DMS 273 (cell line): ENCODE data around the gene NAALADL2.
"Not testable (repeated sequence)": the region's sequence is repeated elsewhere in the genome, so short reads cannot be mapped to it uniquely, and the experiment has no call there.

Source experiments
- DNase-seq: peaks from one replicate; lab custom pipeline; 2025; ENCODE audit not compliant: unreplicated experiment; lab: John Stamatoyannopoulos, UW

Gene NAALADL2

GRCh38 chr3:175068587-175068986, 209.5 kb downstream of the NAALADL2 start:
- DNase-seq = no peak

DNA sequence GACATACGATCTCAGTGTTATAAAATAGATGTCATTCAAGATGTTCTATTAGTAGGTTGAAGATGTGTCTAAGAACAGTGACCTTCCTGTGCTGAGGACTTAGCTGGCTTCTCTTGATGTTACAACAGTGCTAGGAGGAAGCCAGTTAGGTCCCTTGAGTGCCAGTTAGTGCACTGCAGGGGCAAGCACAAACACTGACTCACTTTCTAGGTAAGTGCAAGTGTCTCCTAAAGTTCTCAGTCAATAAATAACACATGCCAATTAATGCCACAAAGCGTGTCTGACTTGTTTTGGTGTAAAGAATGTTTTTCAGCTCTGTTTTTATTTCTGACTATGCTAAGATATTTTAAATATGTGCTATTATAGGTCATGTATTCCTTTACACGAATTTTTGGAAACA, 211.8 kb downstream of the NAALADL2 start:
- DNase-seq = no peak

- DNase-seq = peak; percentile 40
Measured at GRCh38 chr3:175073219-175073905, 214.2 kb downstream of the NAALADL2 start.

- DNase-seq = no peak
Measured at GRCh38 chr3:175075269-175075668, 216.1 kb downstream of the NAALADL2 start.

GRCh38 chr3:175077216-175077615, 218.1 kb downstream of the NAALADL2 start:
- no peak for DNase-seq

- peak; percentile 72 for DNase-seq
Measured at GRCh38 chr3:175082631-175083030, 223.5 kb downstream of the NAALADL2 start.

DNA sequence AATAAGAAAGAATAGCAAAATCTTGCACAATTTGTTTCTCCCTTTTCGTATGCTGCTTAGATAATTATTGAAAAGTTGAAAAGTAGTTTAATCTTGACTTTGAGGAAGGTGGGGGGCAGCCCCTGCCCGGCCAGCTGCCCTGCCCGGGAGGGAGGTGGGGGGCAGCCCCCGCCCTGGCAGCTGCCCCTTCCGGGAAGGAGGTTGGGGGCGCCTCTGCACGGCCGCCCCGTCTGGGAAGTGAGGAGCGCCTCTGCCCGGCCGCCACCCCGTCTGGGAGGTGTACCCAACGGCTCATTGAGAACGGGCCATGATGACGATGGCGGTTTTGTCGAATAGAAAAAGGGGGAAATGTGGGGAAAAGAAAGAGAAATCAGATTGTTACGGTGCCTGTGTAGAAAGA, 228.0 kb downstream of the NAALADL2 start:
- DNase-seq = not testable (repeated sequence)

GRCh38 chr3:175088766-175089380, 229.7 kb downstream of the NAALADL2 start:
- DNase-seq = no peak

GRCh38 chr3:175091426-175092114, 232.4 kb downstream of the NAALADL2 start:
- DNase-seq = no peak

DNA sequence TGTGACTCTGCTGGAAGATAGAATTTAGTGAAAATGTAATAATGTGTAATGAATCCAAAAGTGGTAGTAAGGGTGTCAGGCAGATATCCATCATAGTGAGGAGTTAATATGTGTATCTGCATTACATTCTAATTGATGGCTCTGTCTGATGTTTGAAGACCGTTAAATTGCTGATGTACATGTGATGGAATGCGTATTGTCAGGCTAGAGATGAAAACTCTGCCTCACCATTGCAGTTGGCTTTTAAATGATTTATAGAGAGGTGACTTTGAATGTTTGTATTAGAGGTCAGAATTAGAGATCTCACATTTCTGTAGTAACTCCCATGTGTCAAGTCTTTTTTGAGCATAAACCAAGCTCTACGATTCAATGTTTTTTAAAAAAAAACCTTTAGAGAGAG, 234.6 kb downstream of the NAALADL2 start:
- DNase-seq = no peak

DNA sequence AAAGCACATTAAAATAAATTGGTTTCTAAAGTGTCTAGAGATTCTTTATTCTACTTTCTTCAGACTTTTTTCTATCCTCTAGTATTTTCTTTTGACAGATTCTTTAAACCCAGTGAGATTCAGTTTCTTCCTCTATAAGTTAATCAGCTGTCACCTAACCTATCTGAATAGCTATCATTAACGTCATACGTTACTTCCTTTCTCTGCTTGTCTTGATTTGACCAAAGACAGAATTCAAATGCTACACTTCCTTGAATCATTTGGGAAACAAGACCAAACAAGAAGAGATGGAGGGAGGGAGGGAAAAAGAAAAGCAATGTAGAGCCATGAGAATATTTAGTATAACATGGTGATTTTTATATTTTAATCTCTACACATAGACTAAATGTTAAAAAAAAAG, 235.2 kb downstream of the NAALADL2 start:
- DNase-seq = no peak

DNA sequence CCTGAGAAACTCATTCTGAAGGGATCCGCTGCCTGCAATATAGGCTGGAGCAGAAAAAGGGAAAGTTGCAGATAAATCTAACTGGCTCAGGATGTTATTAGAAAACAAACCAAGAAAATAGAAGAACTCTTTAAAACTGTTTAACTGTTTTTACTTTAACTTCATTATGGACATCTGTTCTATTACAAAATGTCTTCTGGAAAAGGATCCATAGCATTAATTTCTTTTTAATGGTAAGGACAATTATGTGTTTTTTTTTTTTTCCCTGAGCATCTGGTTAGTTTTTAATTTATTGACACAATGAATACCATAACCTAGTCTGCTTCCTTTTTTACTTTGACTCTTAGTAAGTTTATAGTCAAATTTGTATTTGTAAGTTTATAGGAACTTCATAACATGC, 239.5 kb downstream of the NAALADL2 start:
- peak; percentile 45 for DNase-seq

- no peak for DNase-seq
Measured at GRCh38 chr3:175102161-175102560, 243.0 kb downstream of the NAALADL2 start.

DNA sequence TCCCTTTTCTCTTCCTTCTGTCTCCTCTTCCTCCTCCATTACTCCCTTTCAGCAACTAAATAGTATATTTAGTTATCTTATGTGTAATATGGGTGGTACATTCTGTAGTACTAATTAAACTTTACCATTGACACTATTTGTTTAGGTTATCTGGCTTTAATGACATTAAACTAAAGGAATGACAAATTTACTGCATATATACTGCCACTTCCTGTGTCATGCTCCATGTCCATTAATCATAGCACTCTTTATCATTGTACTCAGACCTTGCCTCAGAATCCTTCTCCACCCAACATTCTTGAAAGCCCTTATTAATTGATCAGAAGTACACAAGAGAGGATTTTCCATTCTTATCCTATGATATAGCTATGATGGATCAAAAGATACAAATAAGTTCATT, 244.2 kb downstream of the NAALADL2 start:
- DNase-seq = no peak

GRCh38 chr3:175105066-175105465, 245.9 kb downstream of the NAALADL2 start:
- no peak for DNase-seq

DNA sequence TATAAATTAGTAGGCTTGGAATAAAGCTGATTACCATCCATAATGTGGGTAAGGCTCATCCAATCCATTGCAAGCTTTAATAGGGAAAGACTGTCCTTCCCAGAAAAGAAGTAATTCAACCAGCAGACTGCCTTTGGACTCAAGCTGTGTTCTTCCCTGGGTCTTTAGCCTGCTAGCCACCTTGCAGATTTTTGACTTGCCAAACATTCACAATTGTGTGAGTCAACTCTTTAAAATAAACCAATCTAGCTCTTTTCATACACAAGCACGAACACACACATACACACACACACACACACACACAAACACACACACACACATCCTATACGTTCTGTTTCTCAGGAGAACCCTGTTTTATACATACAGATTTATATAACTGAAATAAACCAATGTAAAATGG, 248.1 kb downstream of the NAALADL2 start:
- DNase-seq = no peak

- DNase-seq = no peak
Measured at GRCh38 chr3:175107995-175108394, 248.9 kb downstream of the NAALADL2 start.

DNA sequence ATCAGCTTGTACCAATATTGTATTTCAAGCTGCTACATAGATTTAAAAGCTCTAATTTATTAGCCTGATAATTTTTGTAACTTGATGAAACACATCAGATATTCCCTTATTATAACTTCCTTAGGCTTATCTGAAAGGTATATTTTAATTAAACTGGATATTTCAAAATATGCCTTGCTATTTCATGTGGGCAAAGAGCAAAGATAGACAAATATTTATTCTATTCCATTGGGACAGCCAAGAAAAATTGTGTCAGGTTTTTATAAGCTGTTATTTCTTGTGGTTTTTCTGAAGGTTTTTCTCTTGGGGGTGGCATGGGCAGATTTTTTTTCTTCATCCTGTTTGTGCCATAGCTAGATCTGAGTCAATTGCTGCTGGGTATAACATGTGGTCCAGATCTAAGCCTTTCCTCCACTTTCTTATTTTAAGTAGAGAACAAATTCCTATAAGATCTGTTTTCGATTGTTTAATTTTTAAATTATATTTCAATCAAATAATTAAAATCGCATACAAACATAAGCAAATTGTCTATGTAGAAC, 249.5 kb downstream of the NAALADL2 start:
- DNase-seq = no peak

DNA sequence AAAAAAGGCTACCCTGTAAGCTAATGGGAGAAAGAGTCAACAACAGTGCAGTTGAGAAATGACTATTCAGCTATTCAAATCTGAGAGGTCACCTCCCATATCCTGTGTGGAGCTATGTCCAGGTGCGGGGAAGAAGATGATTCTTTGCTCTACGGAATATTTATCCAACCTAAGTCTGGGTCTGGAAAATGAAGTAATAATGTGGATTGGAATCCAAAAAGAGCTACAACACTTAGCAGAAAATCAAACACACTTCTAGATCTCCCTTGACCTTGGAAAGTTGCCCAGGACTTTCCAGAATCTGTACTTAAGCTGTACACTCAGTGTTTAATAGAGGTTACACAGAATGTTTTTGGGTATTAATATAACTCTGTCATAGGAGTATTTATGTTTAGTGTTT, 251.9 kb downstream of the NAALADL2 start:
- no peak for DNase-seq

- DNase-seq = peak; percentile 10
Measured at GRCh38 chr3:175118382-175118941, 259.3 kb downstream of the NAALADL2 start.

DNA sequence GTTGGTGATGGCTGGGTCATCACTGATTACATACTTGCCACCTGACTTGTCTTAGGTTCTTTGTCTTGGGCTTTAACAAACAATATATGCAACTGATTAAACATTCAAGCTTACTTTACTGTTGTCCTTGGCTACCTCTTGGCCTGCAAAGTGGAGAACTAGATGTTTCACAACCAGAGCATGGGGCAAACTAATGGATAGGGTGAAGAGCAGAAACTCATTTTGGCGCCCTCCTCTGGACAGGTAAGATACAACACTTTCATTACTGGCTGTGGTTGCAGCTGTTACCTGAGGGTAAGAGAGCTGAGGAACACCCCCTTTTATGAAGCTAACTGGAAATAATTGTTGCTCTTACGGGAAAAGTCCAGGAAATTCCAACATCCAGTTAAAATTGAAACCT, 262.1 kb downstream of the NAALADL2 start:
- peak; percentile 17 for DNase-seq
